HG02571 (cell line): ENCODE measurements around the gene PRDM16.

Experiments used
- ATAC-seq: cut with Tn5 transposase; IDR thresholded peaks from one replicate; pipeline ENCODE4 v1.9.1; 2021; ENCODE audit warnings: mild to moderate bottlenecking, moderate library complexity; ENCODE audit not compliant: unreplicated experiment

PRDM16 gene

GRCh38 chr1:3053366-3053980 is 15.5 kb upstream of the PRDM16 start:
- no peak for ATAC-seq

GRCh38 chr1:3053986-3054385 is 15.0 kb upstream of the PRDM16 start:
- no peak for ATAC-seq

- no peak for ATAC-seq
These were observed 14.5 kb upstream of the PRDM16 start for GRCh38 chr1:3054474-3054873.

DNA sequence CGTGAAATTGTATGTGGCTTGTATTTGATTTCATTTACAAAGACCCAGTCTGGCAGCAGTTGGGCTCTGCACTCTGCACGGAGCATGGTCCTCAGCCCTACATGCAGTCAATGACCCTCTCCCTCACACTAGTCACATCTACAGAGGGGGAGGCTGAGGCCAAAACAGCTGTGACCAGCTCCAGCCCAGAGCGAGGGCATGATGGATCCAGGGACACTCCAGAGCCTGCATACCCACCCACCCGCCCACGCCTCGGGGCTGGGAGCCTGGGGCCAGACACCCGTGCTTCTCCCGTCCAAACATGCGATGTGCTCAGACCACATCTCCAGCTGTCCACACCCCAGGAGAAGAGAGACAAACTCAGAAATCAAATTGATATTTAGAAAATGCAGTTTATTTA is 14.0 kb upstream of the PRDM16 start:
- no peak for ATAC-seq

DNA sequence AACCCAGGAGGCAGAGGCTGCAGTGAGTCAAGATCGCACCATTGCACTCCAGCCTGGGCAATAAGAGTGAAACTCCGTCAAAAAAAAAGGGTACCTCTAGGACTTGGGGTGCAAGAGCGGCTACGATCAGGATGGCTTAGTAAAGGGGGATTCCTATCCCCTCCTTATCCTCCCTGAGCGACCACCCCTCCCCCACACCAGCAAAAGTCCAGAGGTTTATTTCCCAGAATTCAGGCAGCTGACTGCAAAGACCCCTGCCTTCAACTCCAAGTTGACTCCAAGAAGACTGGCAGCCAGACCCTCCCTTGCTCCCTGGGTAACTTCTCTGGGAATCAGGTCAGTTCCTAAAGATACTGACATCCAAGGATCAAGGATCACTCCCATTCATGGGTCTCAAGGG is 12.4 kb upstream of the PRDM16 start:
- no peak for ATAC-seq

DNA sequence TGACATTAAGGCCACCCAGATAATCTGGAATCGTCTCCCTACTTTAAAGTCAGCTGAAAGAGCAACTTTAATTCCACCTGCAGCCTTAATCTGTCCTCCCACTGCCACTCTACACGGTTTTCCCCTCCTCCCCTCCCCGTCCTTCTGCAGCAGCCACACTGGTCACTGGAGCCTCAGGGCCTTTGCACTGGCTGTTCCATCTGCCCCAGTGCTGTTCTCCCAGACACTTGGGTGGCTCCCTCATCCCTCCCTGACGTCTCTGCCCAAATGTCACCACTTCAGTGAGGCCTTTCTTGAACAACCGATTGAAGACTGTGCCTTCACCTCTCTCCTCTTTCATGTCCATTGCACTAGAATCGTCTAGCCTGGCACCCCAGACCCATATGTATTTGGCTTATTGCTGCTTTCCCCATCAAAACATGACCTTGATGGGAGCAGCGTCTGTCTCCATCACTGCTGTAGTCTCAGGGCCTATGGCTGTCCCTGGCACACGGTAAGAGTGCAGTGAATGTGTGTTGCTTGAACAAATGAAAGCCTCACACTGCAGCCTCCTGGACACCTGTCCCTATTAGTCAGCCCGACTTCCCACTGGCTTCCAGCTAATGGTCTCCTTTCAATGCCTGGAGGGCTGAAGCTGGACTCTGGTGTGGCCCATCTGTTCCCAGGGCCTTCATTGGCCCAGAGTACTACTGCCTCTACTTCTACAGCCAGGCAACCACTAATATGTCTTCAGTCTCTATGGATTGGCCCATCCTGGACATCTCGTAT is 10.6 kb upstream of the PRDM16 start:
- no peak for ATAC-seq

DNA sequence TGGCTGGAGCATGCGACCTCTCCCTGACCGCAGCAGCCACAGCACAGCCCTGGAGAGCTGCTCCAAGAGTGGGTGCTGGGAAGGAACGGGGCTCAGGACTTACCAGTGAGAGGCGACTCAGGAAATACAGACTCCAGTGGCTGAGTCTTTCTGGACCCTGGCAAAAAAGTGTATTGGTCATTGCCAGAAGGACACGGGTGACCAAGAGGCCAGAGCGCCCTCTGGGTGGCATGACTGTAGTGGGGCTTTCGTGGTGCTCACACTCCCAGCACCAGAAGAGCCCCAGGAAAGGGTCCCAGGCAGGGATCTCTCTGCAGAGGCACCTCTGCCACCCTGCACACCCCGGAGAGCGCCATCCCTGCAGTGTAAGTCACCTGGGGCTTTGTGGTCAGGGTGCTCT is 8.9 kb upstream of the PRDM16 start:
- ATAC-seq = no peak

DNA sequence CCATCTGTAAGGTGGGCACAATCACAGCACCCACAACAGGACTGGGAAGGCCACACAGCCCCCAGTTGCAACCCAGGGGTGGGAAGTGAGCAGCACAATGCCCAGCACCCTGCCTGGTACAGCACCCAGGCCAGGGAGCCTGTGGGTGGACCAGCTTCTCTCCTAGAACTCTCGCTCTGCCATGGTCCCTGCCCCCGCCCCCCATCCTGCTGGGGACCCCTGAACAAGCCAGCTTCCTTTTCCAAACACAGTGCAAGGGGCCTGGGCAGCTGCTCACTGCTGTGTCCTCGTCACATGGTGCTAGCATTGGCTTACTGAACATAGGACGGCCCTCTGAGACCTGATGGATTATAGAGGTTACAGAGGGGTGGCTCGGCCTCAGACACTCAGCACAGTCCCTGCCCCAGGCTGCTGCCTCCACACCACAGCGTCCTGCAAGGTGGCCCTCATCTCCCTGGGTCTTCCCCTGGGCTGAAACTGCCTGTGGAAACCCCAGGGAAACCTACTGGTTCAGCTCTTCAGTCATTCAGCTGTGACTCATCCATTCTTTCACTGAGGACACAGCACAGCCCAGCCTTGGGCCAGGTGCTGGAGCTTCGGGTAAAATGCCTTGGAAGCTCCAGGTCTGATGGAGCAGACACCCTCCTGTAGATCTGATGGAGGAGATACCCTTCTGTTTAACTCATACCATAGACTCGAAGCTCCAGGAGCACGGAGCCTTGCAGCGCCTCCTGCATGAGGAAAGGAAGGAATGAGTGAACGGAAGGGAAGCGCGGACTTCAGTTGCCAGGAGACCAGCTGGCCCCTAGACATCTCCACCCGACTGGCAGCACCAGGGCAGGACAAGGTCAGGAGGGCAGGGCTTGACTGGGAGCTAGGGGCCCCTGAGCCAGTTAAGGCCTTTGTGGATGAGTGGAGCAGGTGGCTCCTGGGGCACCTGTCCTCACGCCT is 8.1 kb upstream of the PRDM16 start:
- no peak for ATAC-seq

DNA sequence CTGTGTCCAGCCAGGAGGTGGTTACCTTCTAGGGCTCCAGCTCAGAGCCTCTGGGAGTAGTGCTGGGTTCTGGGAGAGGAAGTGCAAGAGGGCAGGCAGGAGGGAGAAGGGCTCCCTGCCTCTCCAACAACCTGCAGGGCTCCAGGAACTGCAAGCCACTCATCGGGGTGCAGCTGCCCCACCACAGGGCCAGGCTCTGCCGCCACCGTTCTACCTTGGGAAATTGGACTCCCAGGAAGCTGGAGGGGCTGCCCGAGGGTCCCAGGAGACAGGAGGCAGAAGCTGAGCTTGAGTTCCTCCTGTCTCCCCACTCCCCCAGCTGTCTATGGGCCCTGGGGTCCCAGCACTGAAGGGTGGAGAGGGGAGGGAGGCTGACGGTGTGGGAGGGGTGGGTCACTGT is 7.4 kb upstream of the PRDM16 start:
- no peak for ATAC-seq

DNA sequence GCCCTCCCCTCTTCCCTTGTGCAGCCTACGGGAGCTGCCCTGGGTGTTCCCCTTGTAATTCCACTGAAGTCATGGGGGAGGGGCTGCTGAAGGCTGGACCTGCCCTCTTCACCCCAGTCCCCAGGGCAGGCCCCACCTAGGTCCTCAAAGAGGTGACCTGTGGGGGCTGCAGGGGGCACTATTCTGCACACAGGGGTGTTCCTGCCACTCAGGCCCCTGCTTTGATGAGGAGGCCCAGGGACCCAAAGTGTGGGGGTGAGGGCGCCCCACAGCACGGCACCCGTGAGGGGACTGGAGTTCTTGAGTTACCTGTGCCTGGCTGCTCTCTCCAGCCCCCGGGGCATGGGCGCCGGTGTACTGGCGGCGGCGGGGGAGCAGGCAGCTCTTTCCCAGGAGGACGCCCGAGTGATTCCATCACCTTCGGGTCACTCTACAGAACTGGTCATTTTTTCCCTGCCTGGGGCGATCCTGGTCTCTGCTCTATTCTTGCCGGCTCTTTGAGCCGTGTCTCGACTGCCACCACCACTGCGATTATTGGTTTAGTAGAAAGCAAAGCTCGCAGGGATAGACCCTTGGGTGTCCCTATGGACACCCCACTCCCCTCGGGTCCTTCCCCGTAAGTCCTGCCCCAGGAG is 6.9 kb upstream of the PRDM16 start:
- no peak for ATAC-seq

GRCh38 chr1:3062616-3063378 is 6.2 kb upstream of the PRDM16 start:
- ATAC-seq = no peak

GRCh38 chr1:3063379-3064295 is 5.4 kb upstream of the PRDM16 start:
- ATAC-seq = no peak

GRCh38 chr1:3064296-3064850 is 4.6 kb upstream of the PRDM16 start:
- ATAC-seq = no peak

- no peak for ATAC-seq
These were observed 4.1 kb upstream of the PRDM16 start for GRCh38 chr1:3064901-3065300.

DNA sequence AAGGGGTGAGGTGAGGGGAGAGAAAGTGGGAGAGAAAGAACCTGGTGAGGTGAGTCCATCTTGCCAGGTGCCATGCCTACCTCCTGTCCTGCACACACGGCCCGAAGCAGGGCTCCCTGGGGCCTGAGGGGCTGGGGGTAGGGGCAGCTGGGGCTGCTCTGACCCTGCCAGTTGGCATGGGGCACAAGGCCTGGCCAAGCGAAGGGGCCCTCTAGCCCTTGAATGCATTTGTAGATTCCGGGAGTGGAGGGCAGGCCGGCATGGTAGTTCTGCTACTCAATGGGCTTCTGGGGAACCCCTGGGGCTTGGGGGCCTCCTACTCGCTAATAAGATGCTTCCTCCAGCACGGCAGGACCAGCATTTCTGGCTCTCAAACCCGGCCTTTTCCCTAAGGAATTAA is 3.6 kb upstream of the PRDM16 start:
- ATAC-seq = no peak

GRCh38 chr1:3065797-3066196 is 3.2 kb upstream of the PRDM16 start:
- no peak for ATAC-seq

- ATAC-seq = no peak
These were observed 2.7 kb upstream of the PRDM16 start for GRCh38 chr1:3066250-3066711.

DNA sequence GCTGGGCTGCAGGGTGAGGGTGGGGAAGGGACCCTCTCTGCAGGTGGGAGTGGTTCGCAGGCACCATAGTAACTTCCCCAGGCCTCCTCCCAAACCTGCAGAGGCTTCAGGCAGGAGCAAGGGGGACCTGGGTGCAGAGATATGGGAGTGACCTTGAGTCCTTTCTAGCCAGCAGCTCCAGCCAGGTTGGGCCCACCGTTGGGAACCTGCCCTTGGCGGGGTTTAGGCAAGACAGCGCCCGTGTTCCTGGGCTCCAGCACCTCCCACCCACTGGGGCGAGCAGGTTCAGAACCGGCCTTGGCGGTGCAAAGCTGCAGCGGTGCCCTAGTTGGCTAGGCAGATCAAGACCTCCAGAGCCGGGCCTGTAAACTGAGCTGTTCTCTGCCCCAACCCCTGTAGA is 2.2 kb upstream of the PRDM16 start:
- ATAC-seq = no peak

- ATAC-seq = no peak
These were observed 1.7 kb upstream of the PRDM16 start for GRCh38 chr1:3067301-3067670.
